ENCODE measurements around the gene ACSL3.

Gene ACSL3

GRCh38 chr2:222922019-222922800 is 61.4 kb downstream of the ACSL3 start:
- no peak for DNase-seq (ENCODE audit: low read depth)
- TF ChIP-seq CTCF (IDR thresholded peaks at IDR 0.05; ENCODE audit: low read depth, low read length, missing control alignments), result no peak
- in situ Hi-C loops (cut with HindIII; ENCODE audit: low sequenced_read_pairs), result no loop called here
- no peak overlapping the region for H3K4me3 ChIP-seq (ENCODE audit: low read depth, low read length)

GRCh38 chr2:222926915-222927314 is 66.1 kb downstream of the ACSL3 start:
- TF ChIP-seq CTCF (IDR thresholded peaks at IDR 0.05; ENCODE audit: low read depth, low read length, missing control alignments), result no peak
- no peak for DNase-seq (ENCODE audit: low read depth)

GRCh38 chr2:222927600-222927999 is 66.8 kb downstream of the ACSL3 start:
- in situ Hi-C loops (cut with HindIII; ENCODE audit: low sequenced_read_pairs), result no loop called here
- no peak overlapping the region for H3K4me3 ChIP-seq (ENCODE audit: low read depth, low read length)
- DNase-seq (ENCODE audit: low read depth), result no peak
- TF ChIP-seq CTCF (IDR thresholded peaks at IDR 0.05; ENCODE audit: low read depth, low read length, missing control alignments), result no peak

More at GRCh38 chr2:222926915-222927314, 66.1 kb downstream of the ACSL3 start:
- H3K4me3 ChIP-seq (ENCODE audit: low read depth, low read length), result no peak overlapping the region
- in situ Hi-C loops (cut with HindIII; ENCODE audit: low sequenced_read_pairs), result no loop called here

GRCh38 chr2:222928335-222928734 is 67.5 kb downstream of the ACSL3 start:
- H3K4me3 ChIP-seq (ENCODE audit: low read depth, low read length), result no peak overlapping the region
- no peak for TF ChIP-seq CTCF (IDR thresholded peaks at IDR 0.05; ENCODE audit: low read depth, low read length, missing control alignments)
- in situ Hi-C loops (cut with HindIII; ENCODE audit: low sequenced_read_pairs), result no loop called here
- DNase-seq (ENCODE audit: low read depth), result no peak

- in situ Hi-C loops (cut with HindIII; ENCODE audit: low sequenced_read_pairs), result no loop called here
- TF ChIP-seq CTCF (IDR thresholded peaks at IDR 0.05; ENCODE audit: low read depth, low read length, missing control alignments), result no peak
- no peak for DNase-seq (ENCODE audit: low read depth)
- H3K4me3 ChIP-seq (ENCODE audit: low read depth, low read length), result no peak overlapping the region
Measured at GRCh38 chr2:222930862-222931261, 70.0 kb downstream of the ACSL3 start.

- in situ Hi-C loops (cut with HindIII; ENCODE audit: low sequenced_read_pairs), result no loop called here
- no peak overlapping the region for H3K4me3 ChIP-seq (ENCODE audit: low read depth, low read length)
- TF ChIP-seq CTCF (IDR thresholded peaks at IDR 0.05; ENCODE audit: low read depth, low read length, missing control alignments), result no peak
- no peak for DNase-seq (ENCODE audit: low read depth)
Measured at GRCh38 chr2:222931659-222932058, 70.8 kb downstream of the ACSL3 start.
